Keratinocyte (primary cell): ENCODE results near the gene OR8B8.

Source experiments
- EZH2 ChIP-seq: IDR thresholded peaks from one replicate; pipeline ENCODE4 v1.6.1; 2012; ENCODE audit warnings: inconsistent platforms, mild to moderate bottlenecking, low read length, moderate library complexity
- TF ChIP-seq, protein P1 (sequence below), 3 experiments: IDR thresholded peaks in 1 of 3; conservative IDR thresholded peaks in 1 of 3; optimal IDR thresholded peaks in 1 of 3; 2 replicates in 2 of 3; 3 replicates in 1 of 3; pipeline versions ENCODE3 to v1.5.1; 2011; ENCODE audit warnings: low read length in 3 of 3, mild to moderate bottlenecking in 3 of 3, moderate library complexity in 2 of 3, control low read depth in 1 of 3, inconsistent platforms in 1 of 3; ENCODE audit not compliant: insufficient read depth in 2 of 3; ENCODE audit errors: extremely low read depth in 1 of 3

GRCh38 chr11:124482362-124483147 lies 37.1 kb upstream of the OR8B8 start:
- TF ChIP-seq, protein P1, sequence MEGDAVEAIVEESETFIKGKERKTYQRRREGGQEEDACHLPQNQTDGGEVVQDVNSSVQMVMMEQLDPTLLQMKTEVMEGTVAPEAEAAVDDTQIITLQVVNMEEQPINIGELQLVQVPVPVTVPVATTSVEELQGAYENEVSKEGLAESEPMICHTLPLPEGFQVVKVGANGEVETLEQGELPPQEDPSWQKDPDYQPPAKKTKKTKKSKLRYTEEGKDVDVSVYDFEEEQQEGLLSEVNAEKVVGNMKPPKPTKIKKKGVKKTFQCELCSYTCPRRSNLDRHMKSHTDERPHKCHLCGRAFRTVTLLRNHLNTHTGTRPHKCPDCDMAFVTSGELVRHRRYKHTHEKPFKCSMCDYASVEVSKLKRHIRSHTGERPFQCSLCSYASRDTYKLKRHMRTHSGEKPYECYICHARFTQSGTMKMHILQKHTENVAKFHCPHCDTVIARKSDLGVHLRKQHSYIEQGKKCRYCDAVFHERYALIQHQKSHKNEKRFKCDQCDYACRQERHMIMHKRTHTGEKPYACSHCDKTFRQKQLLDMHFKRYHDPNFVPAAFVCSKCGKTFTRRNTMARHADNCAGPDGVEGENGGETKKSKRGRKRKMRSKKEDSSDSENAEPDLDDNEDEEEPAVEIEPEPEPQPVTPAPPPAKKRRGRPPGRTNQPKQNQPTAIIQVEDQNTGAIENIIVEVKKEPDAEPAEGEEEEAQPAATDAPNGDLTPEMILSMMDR (optimal IDR thresholded peaks at IDR 0.05 in 1 of 3, IDR thresholded peaks at IDR 0.05 in 1 of 3, conservative IDR thresholded peaks at IDR 0.05 in 1 of 3; ENCODE audit: extremely low read depth in 1 of 3, insufficient read depth in 2 of 3, low read length in 3 of 3) = no peak
- TF ChIP-seq EZH2 = no peak
